ENCODE data around the gene LMNTD2.

DNA sequence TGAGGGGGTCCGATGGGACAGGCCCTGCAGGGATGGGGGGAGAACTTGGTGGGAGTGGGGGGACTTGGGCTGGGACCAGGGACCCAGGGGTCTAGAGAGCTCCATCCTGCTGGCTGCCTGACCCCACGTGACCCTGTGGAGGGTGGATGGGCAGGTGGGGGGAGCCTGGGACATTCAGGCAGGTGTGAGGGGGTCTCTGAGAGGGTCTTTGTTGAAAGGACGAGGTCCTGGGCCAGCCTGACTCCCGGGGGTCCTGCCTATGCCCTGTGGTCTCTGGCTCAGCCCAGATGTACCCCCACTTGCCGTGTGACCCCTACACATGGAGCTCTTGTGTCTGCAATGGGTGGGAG lies 15.7 kb downstream of the LMNTD2 start:
- TF ChIP-seq TAF1 (IDR thresholded peaks at IDR 0.05; ENCODE audit: borderline replicate concordance, low read depth, low read length) (no peak), POLR2A (IDR thresholded peaks at IDR 0.05; ENCODE audit: low read depth, low read length) (no peak)
